Activated CD4-positive, alpha-beta T cell treated with anti-CD3 and anti-CD28 coated beads, Interleukin-10, Interleukin-2, amounts not matched to agents 100 ng/mL and 50 ng/mL, durations not matched to agents 16 hours and 8 hours (primary cell): Measurements from ENCODE around the gene PAPPA.

Experiments
- DNase-seq: peaks from one replicate; pipeline ENCODE4 v3.0.0-alpha.2; 2020

Gene PAPPA

DNA sequence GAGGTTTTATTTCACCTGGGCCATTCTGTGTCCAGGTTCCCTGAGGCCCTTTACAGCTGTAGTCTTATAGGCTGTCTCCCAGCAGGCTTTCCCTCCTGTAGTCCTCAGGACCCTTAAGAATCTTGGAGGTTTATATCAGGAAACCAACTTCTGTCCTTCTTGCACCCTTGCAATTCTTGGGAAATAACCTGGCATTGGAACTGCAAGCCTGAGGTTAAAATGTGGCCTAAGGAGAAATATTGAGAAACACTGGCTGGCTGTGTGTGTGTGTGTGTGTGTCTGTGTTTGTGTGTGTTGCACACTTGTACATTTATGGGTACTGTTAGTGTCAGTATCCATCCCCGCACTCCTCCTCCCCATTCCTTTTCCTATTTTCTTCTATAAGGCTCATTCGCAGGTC lies 168.9 kb downstream of the PAPPA start:
- no peak for DNase-seq

DNA sequence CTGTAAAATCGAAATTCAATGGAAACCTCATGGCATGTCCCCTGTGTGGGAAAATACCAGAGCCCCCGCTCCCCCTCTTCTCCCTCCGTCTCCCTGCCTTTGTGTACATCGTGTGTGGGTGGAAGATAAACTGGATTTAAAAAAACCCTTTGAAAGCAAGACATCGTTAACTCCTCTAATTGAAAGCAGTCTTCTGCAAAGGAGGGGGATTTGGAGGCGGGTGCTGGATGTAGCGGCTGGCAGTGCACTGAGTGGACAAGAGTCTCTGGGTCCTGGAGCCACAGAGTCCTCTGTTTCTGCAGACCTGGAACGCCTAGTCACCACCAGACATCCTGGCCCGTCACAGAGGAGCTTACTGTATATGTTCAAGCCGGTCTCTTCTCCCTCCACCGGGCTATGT lies 169.4 kb downstream of the PAPPA start:
- no peak for DNase-seq

DNA sequence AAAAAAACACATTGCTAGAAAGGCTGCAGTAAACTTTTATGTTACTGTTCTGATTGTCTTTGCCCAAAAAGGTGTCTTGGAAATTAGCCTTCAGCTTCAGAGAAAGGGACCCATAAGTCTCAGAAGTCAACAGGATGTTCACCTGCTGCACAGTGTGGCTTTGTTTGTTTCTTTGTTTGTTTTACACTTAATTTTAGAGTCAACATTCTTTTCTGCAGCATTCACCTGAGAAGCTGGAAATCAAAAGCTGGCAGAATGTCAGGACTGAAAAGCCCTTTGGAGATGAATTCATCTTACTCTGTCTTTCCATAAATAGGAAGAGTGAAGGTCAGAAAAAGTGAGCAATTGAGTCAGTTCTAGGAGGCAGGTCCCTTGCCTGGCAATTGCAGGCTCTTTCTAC lies 170.0 kb downstream of the PAPPA start:
- DNase-seq: no peak

DNA sequence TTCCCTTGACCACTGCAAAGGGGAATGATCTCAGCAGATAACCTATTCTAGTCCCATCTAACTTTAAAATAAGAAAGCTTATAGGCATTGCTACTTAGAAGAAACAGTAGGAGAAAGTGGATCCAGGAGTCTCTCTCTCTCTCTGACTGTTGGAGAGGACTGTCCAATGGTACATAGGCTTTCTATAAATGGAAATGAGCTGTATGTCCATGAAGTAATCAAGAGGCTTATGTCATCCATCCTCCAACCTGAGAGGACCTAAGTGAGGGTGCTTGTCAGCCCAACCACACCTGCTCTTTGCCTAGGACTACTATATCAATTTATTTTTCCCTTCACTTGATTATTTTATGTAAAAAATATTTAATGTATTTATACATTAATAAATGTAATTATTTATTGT lies 172.3 kb downstream of the PAPPA start:
- no peak for DNase-seq

DNA sequence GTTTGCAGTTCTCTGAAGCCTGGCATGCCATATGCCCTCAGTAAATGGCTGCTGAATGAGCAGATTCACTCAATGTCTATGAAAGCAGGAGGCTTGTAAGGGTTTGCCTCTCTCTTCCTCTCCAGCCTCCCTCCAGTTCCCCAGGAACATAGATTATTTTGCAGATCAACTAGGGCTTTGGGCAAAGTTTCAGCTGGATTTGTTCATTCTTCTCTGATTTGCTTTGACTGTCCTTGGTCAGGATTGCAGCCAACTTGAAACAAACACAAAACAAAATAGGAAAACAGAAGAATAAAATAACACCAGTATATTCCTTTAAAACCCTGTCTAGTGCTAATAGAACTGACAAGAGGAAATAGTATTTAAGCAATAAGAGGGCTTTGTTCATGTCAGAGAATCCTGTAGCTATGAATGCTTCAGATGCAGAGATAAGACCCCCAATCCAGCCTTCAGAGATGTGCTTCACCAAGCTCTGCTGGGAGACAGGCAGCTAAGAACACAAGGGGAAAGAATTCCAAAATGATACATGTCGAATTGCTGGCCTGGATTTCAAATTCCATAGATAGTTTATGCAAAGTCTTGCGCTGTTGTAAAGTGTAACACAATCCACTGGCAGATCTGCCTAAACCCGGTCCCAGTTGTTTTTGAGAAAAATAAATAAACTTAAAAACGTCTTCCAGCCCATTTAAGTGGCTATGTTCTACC lies 174.3 kb downstream of the PAPPA start:
- DNase-seq: no peak

DNA sequence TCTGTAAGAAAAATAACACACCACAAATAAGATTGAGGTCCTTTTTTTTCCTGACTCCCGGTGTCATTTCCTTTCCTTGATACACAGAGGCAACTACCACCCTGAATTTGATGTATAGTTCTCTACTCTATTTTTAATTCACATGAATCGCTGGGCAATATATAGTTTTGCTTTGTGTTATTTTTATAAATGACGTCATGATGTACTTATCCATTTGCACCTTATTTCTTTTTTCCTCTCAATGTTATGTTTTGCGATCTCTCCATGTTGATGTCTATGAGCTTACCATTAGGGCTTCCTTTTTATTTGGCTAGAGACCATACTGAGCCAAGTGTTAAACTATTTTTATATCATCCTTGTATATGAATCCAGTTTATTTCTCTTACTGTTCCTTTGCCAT lies 175.9 kb downstream of the PAPPA start:
- no peak for DNase-seq

DNA sequence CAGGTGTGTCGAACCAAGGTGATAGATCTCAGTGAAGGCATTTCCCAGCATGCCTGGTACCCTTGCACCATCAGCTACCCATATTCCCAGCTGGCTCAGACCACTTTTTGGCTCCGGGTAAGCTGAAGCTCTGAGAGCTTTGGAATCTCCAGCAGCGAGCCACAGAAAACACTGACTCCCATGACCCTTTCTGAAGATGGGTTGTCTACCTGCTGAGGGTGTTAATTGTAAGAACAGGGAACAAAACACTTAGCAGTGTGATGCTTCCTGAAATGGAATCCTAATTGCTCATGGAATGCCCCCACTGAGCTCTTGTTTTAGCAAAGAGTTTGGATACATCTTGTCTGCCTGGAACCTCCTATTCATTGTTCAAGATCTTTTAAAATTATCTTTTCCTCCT lies 177.7 kb downstream of the PAPPA start:
- no peak for DNase-seq

DNA sequence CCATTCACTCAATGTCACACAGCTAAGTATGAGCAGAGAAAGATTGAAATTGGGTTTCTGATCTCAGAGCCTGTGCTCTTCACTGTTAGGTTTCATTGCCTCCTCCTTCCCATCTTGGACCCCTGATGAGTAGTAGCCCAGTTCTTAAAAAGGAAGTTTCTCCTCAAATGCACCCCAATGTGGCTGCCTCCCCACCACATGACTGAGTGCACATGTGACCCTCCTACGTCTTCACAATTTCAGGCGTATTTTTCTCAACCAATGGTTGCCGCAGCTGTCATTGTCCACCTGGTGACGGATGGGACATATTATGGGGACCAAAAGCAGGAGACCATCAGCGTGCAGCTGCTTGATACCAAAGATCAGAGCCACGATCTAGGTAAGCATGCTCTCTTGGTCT lies 178.5 kb downstream of the PAPPA start:
- no peak for DNase-seq

DNA sequence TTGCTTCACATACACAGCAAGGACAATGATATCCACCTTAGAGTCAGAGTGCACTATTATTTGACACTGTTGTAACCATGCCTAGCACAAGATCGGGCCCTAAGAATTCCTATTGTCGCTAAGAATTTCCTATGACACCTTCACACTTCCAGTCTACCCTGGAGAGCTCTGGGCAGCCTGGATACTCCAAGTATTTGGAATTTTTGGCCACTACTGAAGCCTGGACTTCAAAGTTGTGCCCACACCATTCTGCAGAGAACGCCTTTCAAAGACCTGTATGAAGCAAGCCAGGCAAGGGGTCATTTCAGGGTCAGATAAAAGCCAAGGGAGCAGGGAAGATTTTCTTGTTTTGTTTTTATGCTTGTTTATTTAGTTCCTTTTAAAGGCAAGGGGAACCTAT lies 179.7 kb downstream of the PAPPA start:
- no peak for DNase-seq

DNA sequence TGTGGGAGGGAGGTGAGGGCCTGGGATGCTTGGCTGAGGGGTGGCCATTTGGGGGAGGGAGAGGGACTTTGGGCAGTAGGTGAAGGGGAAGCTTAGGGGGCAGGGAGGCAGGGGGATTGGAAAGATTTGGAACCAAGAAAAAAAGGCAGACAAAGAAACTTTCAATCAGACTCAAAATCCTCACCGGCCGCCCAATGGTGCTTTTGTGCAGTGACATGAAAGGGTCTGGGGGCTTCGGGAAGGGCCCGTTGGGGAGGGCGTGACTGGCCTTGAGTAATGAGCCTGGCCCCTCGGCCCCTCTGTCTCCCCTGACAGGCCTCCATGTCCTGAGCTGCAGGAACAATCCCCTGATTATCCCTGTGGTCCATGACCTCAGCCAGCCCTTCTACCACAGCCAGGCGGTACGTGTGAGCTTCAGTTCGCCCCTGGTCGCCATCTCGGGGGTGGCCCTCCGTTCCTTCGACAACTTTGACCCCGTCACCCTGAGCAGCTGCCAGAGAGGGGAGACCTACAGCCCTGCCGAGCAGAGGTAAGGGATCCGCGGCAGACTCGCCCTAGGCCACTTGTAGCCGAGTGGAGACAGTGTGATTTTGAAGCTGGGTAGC lies 181.1 kb downstream of the PAPPA start:
- no peak for DNase-seq

DNA sequence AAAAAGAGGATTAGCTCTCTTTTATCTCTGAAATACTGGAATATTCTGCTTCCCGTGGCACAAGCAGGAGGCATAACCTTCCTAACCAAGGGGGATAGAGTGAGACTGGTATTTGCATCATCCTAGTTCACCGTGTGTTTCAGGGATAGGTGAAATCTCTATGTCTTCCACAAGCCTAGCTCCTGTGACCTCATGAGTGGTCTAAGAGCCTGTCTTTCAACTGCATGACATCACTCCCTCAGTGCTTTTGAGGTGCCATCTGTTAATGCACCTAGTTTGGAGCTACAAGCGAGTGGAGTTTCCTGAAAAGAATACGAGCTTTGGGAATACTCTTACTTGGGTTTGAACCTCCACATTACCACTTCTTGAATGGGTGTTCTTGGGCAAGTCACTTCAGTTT lies 181.8 kb downstream of the PAPPA start:
- DNase-seq: no peak

DNA sequence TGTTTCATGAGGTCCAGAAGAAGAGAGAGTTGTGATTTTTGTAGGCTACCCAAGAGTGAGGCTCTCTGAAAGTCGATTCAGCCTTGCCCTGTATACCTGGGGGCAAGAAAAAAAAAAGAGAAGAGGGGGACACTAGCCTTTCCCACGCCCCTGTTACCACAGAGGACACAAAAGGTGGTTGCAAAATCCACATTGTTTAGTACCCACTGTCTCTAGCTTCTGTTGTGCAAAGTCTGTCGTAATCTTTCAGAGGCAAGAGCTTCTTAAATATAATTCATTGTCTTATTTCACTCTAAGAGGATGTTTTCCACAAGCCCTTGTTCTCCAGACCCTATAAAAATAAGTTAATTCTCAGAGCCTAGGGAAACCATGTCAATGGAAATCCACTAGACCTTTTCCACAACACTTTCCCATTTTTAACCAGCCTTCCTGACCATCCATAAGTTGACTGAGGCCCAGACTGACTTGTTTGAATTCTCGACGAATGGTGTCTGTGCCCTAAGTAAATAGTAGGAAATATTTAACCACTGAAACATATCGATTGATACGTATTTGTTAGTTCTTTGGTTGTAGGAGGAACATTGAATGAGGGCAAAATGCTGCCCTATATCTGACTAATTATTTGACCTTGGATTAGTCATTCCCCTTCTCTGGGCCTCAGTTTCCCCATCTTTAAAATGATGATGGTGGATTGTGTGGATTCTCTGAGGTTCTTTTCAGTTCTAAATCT lies 182.7 kb downstream of the PAPPA start:
- no peak for DNase-seq

DNA sequence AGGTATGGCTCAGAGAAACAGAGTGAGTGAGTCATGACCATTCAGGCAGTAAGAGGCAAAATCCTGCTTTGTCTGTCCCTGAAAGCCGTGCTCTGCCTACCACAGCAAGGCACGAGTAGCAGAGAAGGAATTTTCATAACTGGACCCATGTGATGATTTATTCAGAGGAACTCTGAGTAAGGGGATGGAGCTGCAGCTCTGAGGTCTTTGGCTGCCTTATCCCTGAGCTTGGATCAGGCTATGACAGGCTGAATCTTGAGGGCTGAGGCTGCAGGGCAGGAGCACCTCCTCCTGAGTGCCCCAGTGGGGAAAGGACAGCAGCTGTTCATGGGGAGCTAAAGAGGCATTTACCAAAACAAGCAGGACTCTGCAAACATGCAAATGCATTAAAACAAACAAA lies 183.4 kb downstream of the PAPPA start:
- DNase-seq: no peak

DNA sequence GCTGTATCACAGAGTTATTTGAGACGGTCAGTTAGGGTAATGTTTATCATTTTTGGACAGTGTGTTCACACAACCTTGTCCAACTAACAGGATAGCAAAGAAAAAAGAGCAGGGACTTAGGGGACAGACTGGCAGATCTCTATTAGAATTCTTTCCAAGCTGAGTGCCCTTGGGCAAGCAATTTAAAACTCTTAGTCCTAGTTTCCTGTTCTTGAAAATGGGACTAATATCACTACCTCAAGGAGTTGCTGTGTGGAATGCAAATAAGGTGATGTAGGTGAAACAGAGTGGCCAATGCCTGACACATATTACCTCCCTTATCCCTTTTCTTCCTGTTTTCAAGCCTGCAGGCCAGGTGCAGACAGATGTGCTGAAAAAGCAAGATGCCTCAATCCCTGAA lies 186.7 kb downstream of the PAPPA start:
- DNase-seq: no peak

DNA sequence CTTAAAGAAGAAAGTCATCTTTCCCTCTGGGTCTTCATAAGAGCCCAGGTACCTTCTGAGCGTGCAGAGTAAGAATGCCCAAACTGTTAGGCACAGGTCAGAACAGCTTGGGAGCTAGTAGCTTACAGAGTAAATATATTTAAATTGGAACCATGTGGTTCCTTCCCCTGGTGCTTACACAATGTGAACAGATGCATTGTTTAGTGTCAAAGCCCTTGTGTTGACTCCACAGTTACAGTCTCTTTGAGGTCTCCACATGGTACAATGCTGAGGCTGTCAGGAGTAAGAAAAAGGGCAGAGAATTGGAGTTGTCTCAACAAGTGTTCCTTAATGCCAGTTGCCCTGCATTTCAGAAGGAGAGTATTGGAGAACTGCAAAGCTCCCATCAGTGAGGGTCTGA lies 188.5 kb downstream of the PAPPA start:
- no peak for DNase-seq

DNA sequence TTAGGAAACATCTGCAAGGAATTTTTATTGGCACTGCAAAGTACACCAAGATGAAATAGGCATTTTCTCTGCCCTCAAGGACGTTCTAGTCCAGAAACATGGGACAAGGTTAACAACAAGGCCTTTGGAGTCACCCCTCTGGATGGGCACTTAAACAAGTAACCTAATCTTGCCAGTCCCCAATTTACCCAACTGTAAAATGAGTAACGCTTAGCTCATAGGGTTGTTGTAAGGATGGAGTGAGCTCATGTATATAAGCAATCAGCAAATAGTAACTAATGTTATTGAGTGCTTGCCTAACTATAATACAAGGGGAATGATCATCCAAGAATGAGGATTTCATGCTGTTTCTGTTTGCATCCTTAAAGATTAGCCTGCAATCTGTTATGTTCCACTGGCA lies 189.3 kb downstream of the PAPPA start:
- no peak for DNase-seq

DNA sequence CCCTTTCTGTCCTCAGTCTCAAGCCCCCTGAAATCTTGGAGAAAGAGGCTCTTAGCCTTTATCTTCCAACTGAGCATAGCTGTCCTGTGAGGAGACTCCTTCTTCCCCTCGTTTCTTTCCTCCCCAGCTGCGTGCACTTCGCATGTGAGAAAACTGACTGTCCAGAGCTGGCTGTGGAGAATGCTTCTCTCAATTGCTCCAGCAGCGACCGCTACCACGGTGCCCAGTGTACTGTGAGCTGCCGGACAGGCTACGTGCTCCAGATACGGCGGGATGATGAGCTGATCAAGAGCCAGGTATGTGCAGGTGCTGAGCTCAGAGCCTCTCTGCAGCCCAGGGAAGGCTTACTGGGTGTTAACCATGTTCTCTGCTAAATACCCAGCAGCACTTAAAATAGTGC lies 190.8 kb downstream of the PAPPA start:
- no peak for DNase-seq

DNA sequence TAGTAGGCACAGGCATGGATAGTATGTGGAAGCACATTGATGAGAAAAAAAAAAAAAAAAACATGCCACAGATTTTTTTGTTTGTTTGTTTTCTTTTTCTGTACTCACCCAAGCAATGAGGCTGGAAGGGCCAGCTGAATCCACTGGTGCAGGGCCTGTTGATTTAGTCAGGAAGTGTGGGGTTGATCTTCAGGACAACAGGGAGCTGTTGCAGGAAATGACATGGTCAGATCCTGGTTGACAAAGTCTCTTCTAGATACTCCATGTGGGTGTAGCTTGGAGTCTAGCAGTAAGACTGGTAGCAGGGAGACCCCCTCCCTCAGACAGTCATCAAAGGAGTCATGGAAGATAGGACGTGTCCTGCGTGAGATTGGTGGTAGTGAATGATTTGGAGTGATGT lies 191.8 kb downstream of the PAPPA start:
- DNase-seq: no peak

DNA sequence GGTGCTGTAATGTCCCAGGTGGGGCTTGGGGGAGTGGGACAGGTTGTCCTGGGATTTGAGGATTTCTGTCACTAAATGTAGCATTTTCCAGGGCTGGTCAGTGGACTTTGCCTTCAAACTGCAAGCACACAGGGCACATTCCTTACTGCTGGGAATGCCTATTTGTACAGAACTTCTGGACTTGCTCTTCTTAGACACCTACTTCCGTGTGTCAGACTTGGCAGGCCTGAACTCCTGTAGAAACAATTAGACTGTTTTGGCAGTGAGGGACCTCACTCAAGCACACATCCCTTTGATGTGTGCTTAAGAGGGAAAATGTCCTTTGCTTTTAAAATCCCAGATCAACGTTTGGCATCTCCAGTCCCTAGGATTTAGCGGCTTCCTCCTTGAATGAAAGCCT lies 192.2 kb downstream of the PAPPA start:
- no peak for DNase-seq

DNA sequence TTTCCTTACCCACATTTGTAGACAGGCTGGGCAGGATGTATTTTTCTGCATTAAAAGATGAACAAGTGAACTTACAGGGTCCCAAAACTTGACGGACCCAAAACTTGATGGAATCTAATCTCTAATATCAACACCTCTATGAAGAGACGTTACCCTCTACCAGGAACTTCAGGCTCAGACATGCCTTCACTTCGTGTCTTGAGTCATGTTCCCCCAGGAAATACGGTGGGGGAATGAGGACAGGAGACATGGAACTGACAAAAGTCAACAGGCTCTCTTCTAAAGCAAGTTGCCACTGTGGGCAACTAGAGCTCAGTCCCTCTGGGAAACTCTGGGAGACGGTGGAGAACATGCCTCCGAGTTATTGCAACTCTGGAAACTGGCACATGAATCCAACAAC lies 196.1 kb downstream of the PAPPA start:
- no peak for DNase-seq

DNA sequence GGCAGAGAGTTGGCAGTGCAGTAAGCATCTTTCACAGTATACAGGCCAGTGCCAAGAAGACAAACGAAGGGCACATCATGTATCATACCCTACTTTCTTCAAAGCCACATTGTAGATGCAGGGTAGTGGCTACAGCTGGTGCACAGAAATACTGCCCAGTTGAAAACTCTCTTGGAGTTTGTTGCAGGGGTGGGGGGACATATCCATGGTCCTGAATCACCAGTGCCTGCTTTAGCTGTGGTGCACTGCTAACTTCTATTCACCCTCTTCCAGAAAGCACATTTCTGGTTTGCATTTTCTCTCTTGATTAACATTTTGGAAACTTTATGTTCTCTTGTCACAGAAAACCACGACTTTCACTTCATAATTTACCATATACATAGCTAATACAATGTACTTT lies 196.6 kb downstream of the PAPPA start:
- no peak for DNase-seq

DNA sequence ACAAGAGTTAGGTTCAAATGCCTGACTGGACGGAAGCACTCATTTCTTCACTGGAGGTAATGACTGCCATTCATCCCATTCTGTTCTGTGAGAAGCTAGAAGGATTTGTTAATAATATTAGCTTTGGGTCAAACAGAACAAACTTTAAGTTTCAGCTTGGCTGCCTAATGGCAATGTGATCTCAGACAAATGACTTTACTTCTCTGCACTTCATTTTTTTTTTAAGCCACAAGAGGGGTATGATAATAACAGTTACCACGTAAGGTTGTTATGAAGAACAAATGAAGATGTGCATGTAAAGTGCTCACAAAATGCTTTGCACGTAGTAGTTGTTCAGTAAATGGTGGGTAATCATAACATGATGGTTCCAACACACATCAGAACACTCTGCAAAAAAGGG lies 199.4 kb downstream of the PAPPA start:
- DNase-seq: no peak

DNA sequence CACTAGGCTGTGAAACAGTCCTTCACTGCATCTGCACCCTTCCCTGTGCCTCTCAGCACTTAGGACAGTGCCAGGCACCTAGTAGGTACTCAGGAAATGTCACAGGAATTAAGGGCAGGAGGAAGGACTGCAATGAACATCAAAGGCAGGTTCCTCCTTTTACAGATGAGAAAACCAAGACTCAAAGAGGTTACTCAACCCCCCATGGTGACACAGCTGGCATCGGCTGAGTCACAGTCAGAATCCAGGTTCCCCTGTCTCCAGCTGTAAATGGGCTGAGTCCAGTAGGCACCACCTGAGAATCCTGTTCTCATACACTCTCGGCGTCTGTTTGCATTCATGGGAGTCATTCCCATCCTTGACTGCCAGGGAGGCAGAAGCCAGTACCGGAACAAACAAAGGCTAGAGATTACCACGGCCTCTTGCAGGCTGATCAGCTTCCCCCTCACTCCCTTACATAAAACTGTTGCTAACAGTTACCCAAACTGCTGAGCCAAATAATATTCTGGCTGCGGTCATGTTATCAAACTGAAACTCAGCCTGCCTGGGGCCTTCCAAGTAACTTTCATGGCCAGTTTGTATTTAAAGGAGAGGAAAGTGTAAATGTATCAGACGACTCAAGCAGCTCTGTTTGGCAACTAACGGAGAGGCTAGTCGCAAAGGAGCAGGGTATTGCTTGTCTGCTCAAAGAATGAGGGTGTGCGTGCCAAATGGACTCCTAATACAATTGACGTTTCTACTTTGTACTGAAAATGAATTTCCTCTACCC lies 201.7 kb downstream of the PAPPA start:
- DNase-seq: no peak

DNA sequence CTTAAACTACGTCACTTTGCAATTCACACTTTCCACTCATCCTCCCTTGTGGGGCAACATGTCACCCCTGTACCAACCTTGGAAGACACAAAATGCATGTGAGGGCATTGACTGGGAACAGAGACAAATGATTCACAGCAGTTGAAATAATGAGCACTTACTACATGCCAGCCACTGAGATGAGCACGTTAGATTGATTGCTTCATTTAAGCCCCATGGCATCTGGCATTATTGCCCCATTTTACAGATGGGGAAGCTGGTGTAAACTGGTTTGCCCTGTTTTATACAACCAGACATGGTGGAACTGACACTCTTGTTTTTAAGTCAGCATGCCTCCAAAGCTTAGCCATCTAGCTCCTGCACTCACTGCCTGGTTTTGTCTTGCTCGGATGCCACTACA lies 204.7 kb downstream of the PAPPA start:
- no peak for DNase-seq
